ENCODE results near the gene HOXD12.

The HOXD12 gene

GRCh38 chr2:176115883-176116813 lies 16.6 kb downstream of the HOXD12 start, which contains the start of gene HOXD10:
TSS of gene HOXD10 (plus strand) at chr2:176116778. CDS start at chr2:176116834, 56 bp downstream.
- H3K27me3 ChIP-seq (ENCODE audit: control insufficient read depth, low read length): peaks cover 24% of the 10 kb centered on the region

GRCh38 chr2:176117162-176117822 lies 17.7 kb downstream of the HOXD12 start:
- H3K4me1 ChIP-seq (ENCODE audit: control insufficient read depth, low read length): no peaks in the 10 kb centered on the region
- H3K79me2 ChIP-seq (ENCODE audit: control insufficient read depth, low read length): no peaks in the 10 kb centered on the region
- no peaks in the 10 kb centered on the region for H3K36me3 ChIP-seq (ENCODE audit: control insufficient read depth, low read length)
- H3K4me2 ChIP-seq (ENCODE audit: low read length): no peak overlapping the region
- H3K27me3 ChIP-seq (ENCODE audit: control insufficient read depth, low read length): peaks cover 24% of the 10 kb centered on the region
- no peaks in the 10 kb centered on the region for H3K9me3 ChIP-seq (ENCODE audit: control insufficient read depth, insufficient read depth, low read length)
- H3K9me2 ChIP-seq (replicated peaks; ENCODE audit: control insufficient read depth, low read length): no peaks in the 10 kb centered on the region
- H3K4me3 ChIP-seq (ENCODE audit: low read length): no peak overlapping the region
- H3K27ac ChIP-seq (ENCODE audit: low read depth, low read length): no peak overlapping the region
- TF ChIP-seq CTCF (IDR thresholded peaks at IDR 0.05; ENCODE audit: low read depth, low read length, poor library complexity, severe bottlenecking): no peak
- TF ChIP-seq EZH2phosphoT487 (IDR thresholded peaks at IDR 0.05; ENCODE audit: borderline replicate concordance, low read length): no peak
- H4K20me1 ChIP-seq (ENCODE audit: control insufficient read depth, insufficient read depth, low read depth, low read length): no peaks in the 10 kb centered on the region
- no peaks in the 10 kb centered on the region for H3F3A ChIP-seq (ENCODE audit: control insufficient read depth, insufficient read depth)

More at GRCh38 chr2:176115883-176116813, 16.6 kb downstream of the HOXD12 start, which contains the start of gene HOXD10:
- Histone ChIP-seq H3K4me2 (ENCODE audit: low read length) (no peak within 1 kb of the TSS), H3K9me2 (replicated peaks; ENCODE audit: control insufficient read depth, low read length) (no peaks in the 10 kb centered on the region), H3K27ac (ENCODE audit: low read depth, low read length) (no peak within 1 kb of the TSS), H4K20me1 (ENCODE audit: control insufficient read depth, insufficient read depth, low read depth, low read length) (no peaks in the 10 kb centered on the region), H3K4me3 (ENCODE audit: low read length) (no peak within 1 kb of the TSS), H3K4me1 (ENCODE audit: control insufficient read depth, low read length) (no peaks in the 10 kb centered on the region), H3K79me2 (ENCODE audit: control insufficient read depth, low read length) (no peaks in the 10 kb centered on the region), H3K9me3 (ENCODE audit: control insufficient read depth, insufficient read depth, low read length) (no peaks in the 10 kb centered on the region), H3F3A (ENCODE audit: control insufficient read depth, insufficient read depth) (no peaks in the 10 kb centered on the region), H3K36me3 (ENCODE audit: control insufficient read depth, low read length) (no peaks in the 10 kb centered on the region)
- TF ChIP-seq CTCF (IDR thresholded peaks at IDR 0.05; ENCODE audit: low read depth, low read length, poor library complexity, severe bottlenecking): no peak
- TF ChIP-seq EZH2phosphoT487 (IDR thresholded peaks at IDR 0.05; ENCODE audit: borderline replicate concordance, low read length): no peak

GRCh38 chr2:176117823-176118371 lies 18.3 kb downstream of the HOXD12 start:
- no peaks in the 10 kb centered on the region for H4K20me1 ChIP-seq (ENCODE audit: control insufficient read depth, insufficient read depth, low read depth, low read length)
- H3K9me2 ChIP-seq (replicated peaks; ENCODE audit: control insufficient read depth, low read length): no peaks in the 10 kb centered on the region
- no peaks in the 10 kb centered on the region for H3F3A ChIP-seq (ENCODE audit: control insufficient read depth, insufficient read depth)
- no peaks in the 10 kb centered on the region for H3K4me1 ChIP-seq (ENCODE audit: control insufficient read depth, low read length)
- peaks cover 23% of the 10 kb centered on the region for H3K27me3 ChIP-seq (ENCODE audit: control insufficient read depth, low read length)
- H3K4me3 ChIP-seq (ENCODE audit: low read length): no peak overlapping the region
- no peak overlapping the region for H3K4me2 ChIP-seq (ENCODE audit: low read length)
- H3K27ac ChIP-seq (ENCODE audit: low read depth, low read length): no peak overlapping the region
- TF ChIP-seq CTCF (IDR thresholded peaks at IDR 0.05; ENCODE audit: low read depth, low read length, poor library complexity, severe bottlenecking) (no peak), EZH2phosphoT487 (IDR thresholded peaks at IDR 0.05; ENCODE audit: borderline replicate concordance, low read length) (no peak)
- no peaks in the 10 kb centered on the region for H3K79me2 ChIP-seq (ENCODE audit: control insufficient read depth, low read length)
- no peaks in the 10 kb centered on the region for H3K36me3 ChIP-seq (ENCODE audit: control insufficient read depth, low read length)
- no peaks in the 10 kb centered on the region for H3K9me3 ChIP-seq (ENCODE audit: control insufficient read depth, insufficient read depth, low read length)

Measured in DOHH2 (cell line).